ENCODE measurements around the gene EAF2. TPM values are rescaled to one million over a fixed set of nuclear protein-coding genes. Genes with fewer than 3 reads are reported as not detected.

Gene EAF2
- polyA plus RNA-seq, 6 donors from 2014 or later: 431 to 811 (median 611) TPM

DNA sequence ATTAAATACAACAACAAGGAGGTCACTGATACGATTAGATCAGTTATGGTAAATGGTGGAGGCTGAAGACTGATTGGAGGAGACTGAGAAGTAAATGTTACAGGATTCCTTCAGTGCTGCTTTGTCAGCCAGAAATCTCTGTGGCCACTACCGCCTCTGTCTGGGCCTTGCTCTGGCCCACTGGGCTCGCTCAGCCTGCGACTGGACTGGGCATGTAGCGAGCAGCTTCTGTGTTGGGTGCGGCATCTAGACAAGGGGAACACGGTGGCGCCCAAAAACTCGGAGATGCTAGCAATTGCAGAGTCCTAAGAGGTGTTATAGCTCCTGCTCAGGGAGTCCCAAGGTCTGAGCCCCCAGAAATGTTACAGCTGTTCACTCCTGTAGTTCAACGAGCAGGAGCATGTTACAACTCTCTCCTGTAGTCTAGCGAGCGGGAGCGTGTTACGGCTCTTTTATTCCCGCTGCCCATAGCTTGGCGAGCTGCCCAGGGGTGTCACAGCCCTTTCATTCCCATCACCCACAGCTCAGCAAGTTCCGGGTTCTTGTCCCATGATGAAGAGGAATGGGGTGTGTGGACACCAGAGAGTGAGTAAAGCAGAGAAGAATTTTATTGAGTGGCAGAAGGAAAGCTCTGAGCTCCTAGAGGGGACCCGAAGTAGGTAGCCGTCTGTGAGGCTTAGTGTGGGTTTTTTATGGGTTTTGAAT, 83.9 kb downstream of the EAF2 start:
- H3K27ac Mint-ChIP-seq: peak overlapping the region in 3 of 6 donors; percentile 66 to 80 (median 70)
- no peak overlapping the region for H3K4me3 Mint-ChIP-seq
- no peaks in the 10 kb centered on the region for H3K9me3 Mint-ChIP-seq
- peaks cover 65 to 67% of the 10 kb centered on the region in 2 donors for H3K36me3 Mint-ChIP-seq
- no peak for ATAC-seq (ENCODE audit: low read depth in 2 of 2)
- peaks cover 3 to 5% (median 4%) of the 10 kb centered on the region in 3 donors for H3K4me1 Mint-ChIP-seq
- no peaks in the 10 kb centered on the region for H3K27me3 Mint-ChIP-seq
- DNase-seq: no peak

DNA sequence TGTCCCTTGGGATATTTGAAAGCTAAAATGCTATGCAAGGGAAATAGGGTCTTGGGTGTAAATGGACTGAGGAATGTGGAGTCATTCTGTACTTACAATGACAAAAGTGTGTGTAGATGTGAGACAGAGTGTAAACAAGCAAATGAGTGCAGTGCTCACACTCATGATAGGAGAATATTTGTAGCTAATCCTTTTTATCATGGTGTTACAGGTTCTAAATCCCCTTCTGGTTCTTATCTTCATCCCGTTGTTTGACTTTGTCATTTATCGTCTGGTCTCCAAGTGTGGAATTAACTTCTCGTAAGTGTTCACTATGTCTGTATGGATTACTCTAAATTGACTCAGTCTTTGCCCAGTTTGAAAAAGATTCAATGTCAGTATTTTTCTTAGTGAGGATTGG, 89.7 kb downstream of the EAF2 start:
- Mint-ChIP-seq H3K4me1 (no peaks in the 10 kb centered on the region), H3K4me3 (no peak overlapping the region), H3K27me3 (no peaks in the 10 kb centered on the region), H3K27ac (peak overlapping the region in 2 of 6 donors; percentile 16 to 55), H3K9me3 (no peaks in the 10 kb centered on the region), H3K36me3 (peaks cover 65 to 76% of the 10 kb centered on the region in 2 donors)
- ATAC-seq (ENCODE audit: low read depth in 2 of 2) (no peak), DNase-seq (no peak)

DNA sequence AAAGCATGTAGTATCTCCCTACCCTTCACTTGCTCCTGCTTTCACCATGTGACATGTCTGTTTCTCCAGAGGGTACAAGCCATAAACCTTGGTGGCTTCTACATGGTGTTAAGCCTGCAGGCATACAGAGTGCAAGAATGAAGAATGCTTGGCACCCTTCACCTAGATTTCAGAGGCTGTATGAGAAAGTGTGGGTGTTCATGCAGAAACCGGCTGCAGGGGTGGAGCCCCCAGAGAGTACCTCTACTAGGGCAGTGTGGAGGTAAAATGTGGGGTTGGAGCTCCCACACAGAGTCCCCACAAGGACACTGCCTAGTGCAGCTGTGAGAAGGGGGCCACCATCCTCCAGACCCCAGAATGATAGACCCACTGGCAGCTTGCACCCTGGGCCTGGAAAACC, 91.4 kb downstream of the EAF2 start:
- no peak for ATAC-seq (ENCODE audit: low read depth in 2 of 2)
- no peak for DNase-seq
- H3K27me3 Mint-ChIP-seq: no peaks in the 10 kb centered on the region
- peaks cover 61 to 77% of the 10 kb centered on the region in 2 donors for H3K36me3 Mint-ChIP-seq
- no peaks in the 10 kb centered on the region for H3K9me3 Mint-ChIP-seq
- H3K27ac Mint-ChIP-seq: peak overlapping the region in 1 of 6 donors; percentile 42
- H3K4me3 Mint-ChIP-seq: no peak overlapping the region
- no peaks in the 10 kb centered on the region for H3K4me1 Mint-ChIP-seq

Other genes with a start within 250 kb of the EAF2 start
- gene FBXO40, start 241.8 kb upstream of the EAF2 start, polyA plus RNA-seq (ENCODE audit: low read depth in 6 of 6): under 1 TPM in 3 of 6 donors, not detected in 3; 0.04 to 0.17 (median 0.11) TPM
- gene HCLS1, start 174.3 kb upstream of the EAF2 start, polyA plus RNA-seq (ENCODE audit: low read depth in 6 of 6): 100 to 1,000 TPM; 367 to 548 (median 469) TPM
- 10 to 100 TPM in 1 of 6 donors, 1 to 10 TPM in 5; 1.2 to 10.6 (median 5.8) TPM for gene GOLGB1, start 85.5 kb upstream of the EAF2 start, polyA plus RNA-seq (ENCODE audit: low read depth in 6 of 6)
- 10 to 100 TPM; 40.4 to 53.9 (median 46.7) TPM for gene IQCB1, start 149 bp upstream of the EAF2 start, polyA plus RNA-seq (ENCODE audit: low read depth in 6 of 6)
- 1 to 10 TPM in 5 of 6 donors, not detected in 1; 1.1 to 4.6 (median 3.0) TPM for gene SLC15A2, start 59.2 kb downstream of the EAF2 start, polyA plus RNA-seq (ENCODE audit: low read depth in 6 of 6)
- gene ILDR1, start 187.0 kb downstream of the EAF2 start, polyA plus RNA-seq (ENCODE audit: low read depth in 6 of 6): 1 to 10 TPM in 2 of 6 donors, under 1 TPM in 3, not detected in 1; 0.18 to 1.6 (median 0.67) TPM
- gene CD86, start 220.2 kb downstream of the EAF2 start, polyA plus RNA-seq (ENCODE audit: low read depth in 6 of 6): 10 to 100 TPM; 18.0 to 61.4 (median 45.4) TPM